ENCODE results near the gene RARB.

RARB gene

DNA sequence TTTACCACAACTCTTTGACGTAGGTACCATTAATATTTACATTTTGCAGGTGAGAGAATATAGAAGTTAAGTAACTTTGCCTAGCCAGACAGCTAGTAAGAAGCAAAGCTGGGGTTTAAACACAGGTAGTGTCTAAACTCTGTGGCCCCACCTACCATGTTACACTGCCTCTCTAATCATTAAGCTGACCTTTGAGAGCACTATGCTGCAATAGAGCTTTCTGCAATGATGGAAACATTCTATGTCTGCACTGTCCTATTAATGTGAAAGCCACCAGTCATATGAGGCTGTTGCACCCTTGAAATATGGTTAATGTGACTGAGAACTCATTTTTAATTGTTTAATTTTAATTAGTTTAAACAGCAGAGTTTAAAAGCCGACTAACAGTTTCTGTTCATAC lies 6.3 kb upstream of the RARB start:
- DNase-seq (ENCODE audit: low read depth in 1 of 2, low spot score in 1 of 2) = no peak

DNA sequence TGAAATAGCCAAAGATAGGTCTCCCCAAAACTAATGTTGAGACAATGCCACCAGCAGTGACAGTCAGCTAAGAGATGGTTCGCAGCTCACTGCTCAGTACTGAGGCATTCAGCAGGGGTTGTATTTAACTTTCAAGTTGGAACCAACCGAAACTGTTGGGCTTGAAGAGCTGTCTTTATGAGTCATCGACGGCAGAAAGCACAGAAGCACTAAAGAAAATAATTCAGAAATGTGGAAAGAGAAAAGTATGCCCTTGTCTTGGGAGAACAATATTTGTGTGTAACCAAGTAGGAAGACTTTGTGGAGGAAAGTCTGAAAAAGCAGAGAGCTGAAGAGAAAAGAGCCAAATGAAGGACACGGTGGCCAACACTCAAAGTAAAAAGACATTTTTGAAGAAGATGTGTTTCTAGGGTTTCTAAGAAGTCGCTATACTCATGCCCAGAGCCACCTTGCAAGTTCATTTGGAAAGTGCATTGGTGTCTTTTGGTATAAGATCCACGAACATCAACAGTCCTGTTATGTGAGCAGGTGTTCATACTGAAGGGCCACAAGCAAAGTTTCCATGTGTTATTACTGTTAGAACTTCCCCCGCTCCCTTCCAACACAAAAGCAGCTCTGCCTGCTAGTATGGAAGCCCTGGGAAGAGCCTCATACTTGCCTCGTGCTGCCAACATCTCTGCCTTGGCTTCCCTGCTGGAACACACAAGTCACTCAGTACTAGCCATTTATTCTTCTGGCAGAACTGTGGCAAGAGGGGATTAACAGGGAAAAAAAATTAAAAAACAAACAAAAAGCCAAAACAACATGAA lies 4.1 kb upstream of the RARB start:
- no peak for DNase-seq (ENCODE audit: low read depth in 1 of 2, low spot score in 1 of 2)

DNA sequence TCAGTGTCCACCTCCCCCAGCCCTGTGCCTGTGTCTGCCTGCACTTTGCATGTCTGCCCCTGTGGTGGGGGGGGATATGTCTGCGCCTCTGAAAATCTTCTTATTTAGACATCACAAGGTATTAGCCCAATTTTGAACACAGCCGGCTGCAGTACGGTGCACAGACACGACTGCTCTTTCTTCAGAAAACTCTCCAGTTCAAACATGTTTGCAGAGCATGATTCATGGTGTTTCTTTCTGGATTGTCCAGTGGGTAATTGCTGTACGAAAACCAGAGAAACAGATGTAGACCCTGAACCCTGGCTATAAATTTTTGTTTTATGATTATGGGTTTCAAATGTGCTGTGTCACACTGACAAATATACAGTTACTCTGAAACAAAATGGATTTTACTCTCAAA lies 3.4 kb upstream of the RARB start:
- no peak for DNase-seq (ENCODE audit: low read depth in 1 of 2, low spot score in 1 of 2)

DNA sequence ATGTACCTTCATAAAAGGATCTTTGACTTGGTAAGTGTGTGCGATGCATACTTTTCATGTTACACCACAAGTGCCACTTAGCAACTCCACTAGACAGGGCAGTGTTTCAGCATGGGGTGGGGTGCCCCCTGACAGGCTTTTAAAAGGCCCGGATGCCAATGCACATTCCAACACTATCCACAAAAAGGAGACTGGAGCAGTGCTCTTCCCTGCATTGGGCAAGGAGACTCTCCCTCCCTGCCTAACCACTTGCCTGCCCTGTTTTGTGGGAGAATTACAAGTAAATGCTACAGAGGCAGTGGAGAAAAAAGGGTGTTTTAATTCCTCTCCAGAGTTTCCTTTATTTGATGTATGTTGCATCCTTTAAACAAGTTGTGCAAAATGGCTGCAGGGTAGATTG lies 1.7 kb upstream of the RARB start:
- no peak for DNase-seq (ENCODE audit: low read depth in 1 of 2, low spot score in 1 of 2)

DNA sequence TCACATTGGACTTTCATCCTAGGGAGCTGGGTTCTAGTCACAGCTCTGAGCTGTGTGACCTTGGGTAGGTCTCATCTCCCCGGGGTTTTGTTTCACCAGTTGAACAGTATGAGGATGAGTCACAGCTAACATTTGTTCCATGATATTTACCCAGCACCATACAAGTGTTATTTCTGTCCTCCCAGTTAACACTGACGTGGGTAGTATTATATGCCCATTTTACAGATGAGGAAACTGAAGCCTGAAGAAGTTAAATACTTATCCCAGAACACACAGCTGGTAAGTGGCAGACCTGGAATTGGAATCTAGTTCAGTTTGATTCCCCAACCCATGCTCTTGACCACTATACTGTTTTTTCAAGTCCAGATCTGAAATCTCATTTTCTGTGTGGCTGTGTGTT lies 908 bp upstream of the RARB start:
- no peak for DNase-seq (ENCODE audit: low read depth in 1 of 2, low spot score in 1 of 2)

DNA sequence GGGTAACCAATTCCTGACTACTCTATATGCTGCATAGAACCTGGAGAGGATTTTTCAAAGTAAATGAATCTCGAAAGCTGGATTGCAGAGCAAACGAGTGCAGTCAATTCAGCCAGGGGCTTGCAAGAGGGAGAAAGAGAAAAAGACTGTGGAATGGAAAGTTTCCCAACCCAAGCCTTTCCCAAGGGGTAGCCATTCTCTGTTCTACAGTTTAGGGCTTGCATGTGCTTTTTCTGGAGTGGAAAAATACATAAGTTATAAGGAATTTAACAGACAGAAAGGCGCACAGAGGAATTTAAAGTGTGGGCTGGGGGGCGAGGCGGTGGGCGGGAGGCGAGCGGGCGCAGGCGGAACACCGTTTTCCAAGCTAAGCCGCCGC lies 511 bp upstream of the RARB start:
- no peak for DNase-seq (ENCODE audit: low read depth in 1 of 2, low spot score in 1 of 2)

DNA sequence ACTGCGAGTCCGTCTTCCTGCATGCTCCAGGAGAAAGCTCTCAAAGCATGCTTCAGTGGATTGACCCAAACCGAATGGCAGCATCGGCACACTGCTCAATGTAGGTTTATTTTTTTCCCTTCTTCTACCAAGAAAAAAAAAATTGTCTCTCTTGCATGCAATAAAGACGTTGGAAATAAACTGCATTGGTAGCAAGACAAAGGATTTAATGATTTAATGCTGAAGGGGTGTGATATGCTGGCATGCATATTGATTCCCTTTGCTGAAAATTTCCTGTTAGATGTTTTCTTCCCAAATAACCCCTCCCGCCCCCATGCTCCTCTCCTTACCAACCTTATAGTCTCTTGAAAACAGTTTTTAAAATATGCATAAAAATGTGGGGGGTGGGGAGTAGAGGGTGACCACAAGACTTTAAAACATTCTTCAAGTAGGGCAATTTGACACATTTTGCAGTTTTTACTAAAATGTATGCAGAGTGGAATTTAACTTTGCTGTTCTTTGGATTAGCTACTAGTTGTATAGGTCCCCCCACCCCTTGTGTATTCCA lies 799 bp downstream of the RARB start:
- DNase-seq (ENCODE audit: low read depth in 1 of 2, low spot score in 1 of 2) = no peak

DNA sequence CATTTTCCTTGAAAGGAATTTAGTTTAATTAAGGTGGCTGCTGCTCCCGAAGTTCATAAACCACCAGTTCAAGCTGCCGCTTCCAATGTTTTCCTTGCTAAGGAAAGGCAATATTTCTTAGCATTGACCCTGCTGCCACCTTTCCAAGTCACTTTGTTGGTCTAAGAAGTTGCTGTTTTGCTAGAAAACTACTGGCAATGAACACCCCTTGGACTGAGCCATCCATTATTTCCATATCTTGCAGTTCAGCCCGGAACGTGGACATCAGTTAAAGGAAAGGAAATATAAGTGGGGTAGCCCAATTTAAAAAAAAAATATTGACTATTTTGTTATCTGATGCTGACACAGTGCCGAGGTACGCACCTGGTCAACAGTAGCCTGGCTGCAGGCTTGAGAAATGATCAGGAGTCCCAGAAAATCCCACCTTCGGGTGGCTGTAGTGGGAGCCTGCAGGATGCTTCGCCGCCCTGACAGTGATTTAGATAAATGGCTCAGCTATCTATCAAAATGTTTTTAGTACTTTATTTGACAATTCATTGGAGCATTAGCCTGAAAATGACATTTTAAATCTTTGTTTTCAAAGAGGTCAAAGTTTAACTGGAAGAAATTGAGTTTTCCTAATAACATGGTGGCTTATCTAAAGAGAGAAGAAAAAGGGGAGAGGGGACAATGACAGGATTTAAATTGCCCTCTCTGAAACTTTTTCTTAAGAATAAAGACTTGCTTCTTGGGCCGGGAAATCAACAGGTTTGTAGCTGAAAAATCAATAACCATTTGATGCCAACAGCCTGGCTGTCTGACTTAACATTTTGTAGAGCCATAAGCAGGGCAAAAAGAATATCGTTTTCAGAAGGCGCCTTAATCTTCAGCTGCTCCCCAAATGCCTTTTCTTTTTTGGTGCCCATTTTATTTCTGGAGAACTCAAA lies 1.6 kb downstream of the RARB start:
- DNase-seq (ENCODE audit: low read depth in 1 of 2, low spot score in 1 of 2) = no peak

DNA sequence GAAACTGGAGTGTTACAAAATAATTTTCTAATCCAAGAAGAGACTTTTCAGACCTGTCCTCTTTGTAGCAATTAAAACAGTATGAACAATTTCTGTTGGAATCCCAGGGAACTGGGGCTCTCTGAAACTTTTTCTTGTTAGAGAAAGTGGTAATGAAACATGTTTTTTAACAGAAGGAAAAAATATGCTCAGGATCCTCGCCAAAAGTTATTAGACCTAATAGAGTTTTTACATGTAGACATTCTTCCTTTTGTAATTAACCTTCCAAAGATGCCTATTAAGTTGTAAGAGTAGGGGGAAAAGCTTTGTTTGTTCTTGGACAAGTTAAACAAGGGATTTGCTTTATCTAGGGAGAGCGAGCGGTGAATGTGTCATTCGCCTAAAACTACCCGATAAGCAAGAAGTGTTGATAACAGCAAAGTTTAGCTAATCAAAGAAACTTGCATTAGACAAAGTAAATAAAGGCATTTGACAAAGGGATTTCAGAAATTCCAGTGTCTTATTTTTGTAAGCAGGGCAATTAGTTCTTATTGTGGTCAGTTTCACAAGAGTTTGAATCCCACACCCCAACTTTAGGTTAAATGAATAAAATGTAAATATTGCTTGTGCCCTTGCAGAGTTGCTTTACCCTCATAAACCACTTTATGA lies 2.3 kb downstream of the RARB start:
- no peak for DNase-seq (ENCODE audit: low read depth in 1 of 2, low spot score in 1 of 2)

DNA sequence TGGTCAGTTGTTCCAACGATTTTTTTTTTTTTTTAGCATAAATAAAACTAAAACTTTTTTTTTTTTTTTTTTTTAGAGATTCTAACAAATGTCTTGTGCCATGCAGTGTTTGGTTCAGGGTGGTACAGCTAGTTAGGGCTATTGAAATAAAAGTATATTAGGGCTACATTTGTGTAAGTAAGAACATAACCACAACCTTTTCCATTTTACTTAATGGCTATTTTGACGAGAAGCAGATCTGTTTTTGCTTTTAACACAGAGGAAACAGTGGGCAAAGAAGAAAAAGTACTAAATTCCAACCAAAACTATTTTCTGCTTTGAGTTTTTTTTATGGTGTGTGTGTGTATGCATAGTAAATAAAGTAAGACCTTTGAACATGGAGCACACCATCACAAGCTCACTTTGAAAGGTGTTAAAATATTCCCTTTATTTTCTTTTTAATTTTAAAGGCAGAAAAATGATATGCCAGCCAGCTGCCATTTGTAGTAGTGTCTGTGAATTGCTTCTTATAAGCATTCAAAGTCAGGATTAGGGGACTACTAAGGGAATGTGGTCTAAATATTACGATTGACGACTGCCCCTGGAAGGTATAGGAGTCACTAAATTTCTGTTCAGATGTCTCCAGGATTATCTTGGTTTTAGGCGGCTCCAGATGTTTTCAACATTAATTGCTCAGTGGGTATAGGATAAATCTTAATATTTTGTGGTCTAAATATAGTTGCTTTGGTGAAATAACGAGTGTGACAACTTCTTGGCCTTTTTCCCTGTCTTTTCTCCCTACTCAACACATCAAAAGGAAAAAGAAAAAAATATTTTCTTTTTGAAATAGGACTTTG lies 3.1 kb downstream of the RARB start:
- DNase-seq (ENCODE audit: low read depth in 1 of 2, low spot score in 1 of 2) = no peak

DNA sequence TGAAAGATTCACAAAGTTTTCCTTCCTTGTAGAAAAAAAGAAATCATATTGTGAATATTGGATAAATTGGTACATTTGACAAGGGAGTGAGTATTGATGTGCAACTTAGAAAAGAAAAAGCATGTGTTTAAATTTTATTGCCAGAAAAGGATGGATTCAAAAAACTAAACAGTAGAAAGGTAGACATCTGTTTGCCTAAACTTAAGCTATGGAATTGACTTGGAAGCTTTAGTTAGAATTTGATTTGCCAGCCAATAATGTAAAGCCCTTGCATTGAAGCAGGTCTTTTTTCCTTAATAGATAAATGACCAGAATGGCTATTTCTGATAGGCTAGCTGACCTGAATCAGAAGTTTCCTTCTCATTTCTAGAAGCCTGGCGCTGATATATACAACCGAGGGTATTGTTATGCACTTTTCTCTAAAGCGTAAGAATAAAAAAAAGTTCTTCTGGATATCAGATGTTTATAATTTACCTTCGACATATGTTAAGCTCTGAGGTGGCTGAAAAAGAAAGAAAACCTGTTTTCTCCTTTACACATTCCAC lies 4.2 kb downstream of the RARB start:
- no peak for DNase-seq (ENCODE audit: low read depth in 1 of 2, low spot score in 1 of 2)

DNA sequence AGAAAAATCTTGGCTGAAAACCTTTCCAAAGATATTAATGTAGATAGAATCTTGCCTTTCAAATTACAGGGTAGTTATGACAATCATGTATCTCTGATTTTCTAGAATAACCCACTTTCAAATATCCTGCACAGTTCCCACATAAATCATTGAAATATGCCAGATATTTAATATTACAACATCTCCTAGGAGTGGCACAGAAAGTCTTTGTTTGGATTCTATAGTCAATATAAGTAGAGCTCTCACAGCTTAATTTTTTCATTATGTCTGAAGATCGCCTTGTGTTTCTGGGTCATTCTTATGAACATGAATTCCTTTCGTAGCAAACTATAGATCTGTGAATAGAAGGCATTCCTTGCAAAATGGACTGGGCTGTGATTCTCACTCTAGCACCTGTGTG lies 5.0 kb downstream of the RARB start:
- DNase-seq (ENCODE audit: low read depth in 1 of 2, low spot score in 1 of 2) = no peak

DNA sequence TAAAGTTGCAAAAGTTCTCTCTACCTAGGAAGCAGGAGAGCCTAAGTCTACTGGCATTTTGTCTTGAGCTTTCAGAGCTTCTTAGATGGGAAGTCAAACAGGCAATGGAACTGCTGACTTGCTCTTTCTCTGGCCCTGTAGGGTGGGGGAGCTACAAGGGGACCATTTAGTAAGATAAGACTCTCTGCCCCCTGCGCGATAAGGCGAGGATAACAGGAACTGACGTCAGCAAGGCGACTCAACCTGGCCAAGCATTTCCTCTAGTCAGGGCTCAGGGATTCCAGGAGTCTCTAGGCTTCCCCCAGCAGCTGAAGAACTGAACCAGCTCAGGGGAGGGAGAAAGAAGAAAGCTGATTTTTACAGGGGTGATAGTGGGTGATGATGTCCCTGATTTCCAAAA lies 5.8 kb downstream of the RARB start:
- DNase-seq (ENCODE audit: low read depth in 1 of 2, low spot score in 1 of 2) = no peak

DNA sequence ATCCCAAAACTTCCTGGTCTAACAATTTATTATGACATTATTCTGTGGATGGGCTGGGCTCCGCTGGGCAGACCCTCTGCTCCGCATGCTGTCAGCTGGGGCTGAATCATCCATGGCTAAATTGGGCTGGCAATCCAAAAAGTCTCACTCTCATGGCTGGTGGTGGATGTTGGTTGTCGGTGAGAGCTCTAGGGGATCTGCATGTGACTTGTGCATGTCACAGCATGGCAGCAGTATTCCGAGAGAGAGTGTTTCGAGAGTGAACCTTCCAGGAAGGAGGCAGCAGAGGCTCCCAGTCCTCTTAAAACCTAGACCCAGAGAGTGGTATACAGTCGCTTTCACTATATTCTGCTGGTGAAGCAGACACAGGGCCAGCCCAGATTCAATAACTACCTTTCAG lies 9.9 kb downstream of the RARB start:
- no peak for DNase-seq (ENCODE audit: low read depth in 1 of 2, low spot score in 1 of 2)

DNA sequence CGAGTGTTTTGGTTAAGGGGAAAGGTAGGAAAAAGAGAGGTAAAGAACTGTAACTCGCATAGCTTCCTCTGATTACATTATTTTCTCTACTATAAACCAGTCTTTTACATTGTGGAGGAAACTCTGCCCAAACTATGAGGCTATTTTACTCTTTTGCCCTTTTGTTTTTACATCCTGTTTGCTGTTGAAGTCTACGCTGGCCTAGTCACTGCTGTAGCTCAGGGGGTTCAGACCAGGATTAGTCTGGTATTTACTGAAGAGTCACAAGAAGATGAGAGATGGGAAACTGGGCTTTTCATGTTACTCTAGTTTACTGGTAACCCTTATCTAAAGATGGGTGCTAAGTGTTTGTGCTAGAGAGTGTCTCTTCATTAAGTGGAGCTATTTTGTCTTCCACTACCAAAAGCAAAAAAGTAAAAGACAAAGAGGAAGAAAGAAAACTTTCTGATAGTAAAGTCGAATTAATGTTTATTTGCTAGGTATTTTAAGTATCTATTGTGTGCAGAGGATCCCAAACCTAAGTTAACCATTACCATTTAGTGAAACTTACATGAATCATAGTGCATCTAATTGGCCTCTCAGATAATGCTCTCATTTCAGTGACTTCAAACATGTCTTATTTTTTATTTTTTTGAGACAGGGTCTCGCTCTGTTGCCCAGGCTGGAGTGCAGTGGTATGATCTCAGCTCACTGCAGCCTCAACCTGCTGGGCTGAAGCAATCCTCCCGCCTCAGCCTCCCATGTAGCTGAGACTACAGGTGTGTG lies 10.9 kb downstream of the RARB start:
- DNase-seq (ENCODE audit: low read depth in 1 of 2, low spot score in 1 of 2) = no peak

DNA sequence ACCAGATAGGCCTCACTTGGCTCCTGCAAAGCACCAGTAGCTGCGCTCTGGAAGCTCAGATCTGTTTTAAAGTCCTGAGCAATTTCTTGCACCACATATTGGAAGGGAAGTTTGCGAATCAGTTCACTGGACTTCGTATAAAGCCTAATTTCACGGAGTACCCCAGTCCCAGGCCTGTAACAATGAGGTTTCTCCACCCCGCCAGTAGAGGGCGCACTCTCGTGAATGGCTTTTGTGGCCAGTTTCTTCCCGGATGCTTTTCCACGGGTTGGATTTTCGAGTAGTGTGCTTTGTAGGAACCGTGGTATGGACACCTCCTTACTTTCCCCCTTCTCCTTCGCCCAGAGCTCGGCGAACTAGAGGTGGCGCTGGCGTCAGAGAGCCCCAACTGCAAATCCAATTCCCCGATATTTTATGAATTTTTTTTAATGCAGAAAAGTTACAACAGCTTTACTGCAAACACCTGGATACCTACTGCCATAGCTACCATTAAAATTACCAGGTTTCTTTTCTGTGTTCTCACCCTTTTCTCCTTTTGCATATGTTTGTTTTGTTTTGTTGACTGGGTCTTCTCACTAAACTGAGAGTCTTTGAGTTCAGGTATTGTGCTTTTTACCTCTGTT lies 13.3 kb downstream of the RARB start:
- DNase-seq (ENCODE audit: low read depth in 1 of 2, low spot score in 1 of 2) = peak in 1 of 2 donors; percentile 1

DNA sequence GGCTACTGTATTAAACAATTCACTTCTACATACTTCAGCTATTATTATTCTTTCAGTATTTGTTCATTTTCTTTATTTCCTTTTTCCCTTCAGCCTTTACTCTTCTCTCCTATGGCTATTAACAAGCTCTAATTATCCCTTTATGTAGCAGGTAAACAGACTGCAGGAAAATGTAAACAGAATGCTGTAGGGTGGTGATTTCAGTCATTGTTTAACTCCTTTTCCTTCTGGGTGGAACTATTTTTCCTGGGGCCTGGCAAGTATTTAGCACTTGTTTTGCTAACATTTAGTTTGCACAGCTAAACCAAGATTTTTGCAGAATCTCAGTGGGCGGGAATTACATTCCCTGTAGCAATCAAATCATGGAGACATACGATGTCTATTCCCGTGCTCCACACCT lies 14.4 kb downstream of the RARB start:
- DNase-seq (ENCODE audit: low read depth in 1 of 2, low spot score in 1 of 2) = no peak

DNA sequence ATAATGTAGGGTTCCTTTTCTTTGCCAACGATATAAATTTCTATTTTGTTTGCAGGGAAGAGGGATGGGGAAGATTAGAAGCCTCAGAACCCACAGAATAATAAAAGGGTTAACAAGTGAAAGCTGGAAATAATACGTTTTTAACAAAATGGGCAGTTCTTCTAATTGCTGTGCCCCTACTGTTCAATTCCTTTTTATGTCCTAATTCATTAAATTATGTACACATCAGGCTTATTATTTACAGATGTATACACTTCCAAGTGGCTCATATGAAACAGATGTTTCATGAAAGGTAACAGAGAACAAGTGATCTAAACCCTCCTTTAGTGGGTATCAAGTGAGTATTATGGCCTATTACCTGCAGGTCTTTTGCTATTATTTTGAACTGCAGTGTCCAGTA lies 16.2 kb downstream of the RARB start:
- DNase-seq (ENCODE audit: low read depth in 1 of 2, low spot score in 1 of 2) = no peak

DNA sequence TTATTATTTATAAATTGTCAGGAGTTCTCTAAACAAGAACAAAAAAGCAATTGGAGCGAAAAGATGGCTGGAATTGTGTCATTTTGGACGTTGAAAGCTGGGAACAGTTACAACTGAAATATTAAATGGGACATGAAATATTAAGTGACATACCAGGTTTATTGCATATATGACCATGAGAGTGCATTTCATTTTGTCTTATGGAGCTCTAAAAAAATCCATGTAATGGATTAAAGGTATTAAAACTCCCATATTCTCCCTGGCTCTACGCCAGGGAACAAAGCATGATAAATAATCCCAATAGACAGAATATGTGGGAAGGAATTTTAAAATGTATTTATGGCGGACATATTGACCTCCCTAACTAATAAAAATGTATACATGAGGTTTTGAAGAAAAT lies 17.7 kb downstream of the RARB start:
- DNase-seq (ENCODE audit: low read depth in 1 of 2, low spot score in 1 of 2) = no peak
